Stimulated activated CD4-positive, alpha-beta T cell treated with anti-CD3 and anti-CD28 coated beads, Interleukin-1b, Interleukin-23, amount 100 ng/mL, for 48 hours (primary cell): ENCODE data around the gene RASGRP2.

Source experiments
- DNase-seq: peaks from one replicate; pipeline ENCODE4 v3.0.0-alpha.2; 2020

RASGRP2 gene

GRCh38 chr11:64755681-64756361 lies 11.9 kb upstream of the RASGRP2 start:
- no peak for DNase-seq

GRCh38 chr11:64754919-64755662 lies 11.1 kb upstream of the RASGRP2 start:
- no peak for DNase-seq

- DNase-seq = no peak
Measured at GRCh38 chr11:64754124-64754918, 10.4 kb upstream of the RASGRP2 start.

- DNase-seq = no peak
Measured at GRCh38 chr11:64753380-64754123, 9.6 kb upstream of the RASGRP2 start.

- no peak for DNase-seq
Measured at GRCh38 chr11:64753019-64753379, 9.1 kb upstream of the RASGRP2 start.

GRCh38 chr11:64752175-64752970 lies 8.4 kb upstream of the RASGRP2 start:
- no peak for DNase-seq

GRCh38 chr11:64751580-64751979 lies 7.6 kb upstream of the RASGRP2 start:
- DNase-seq = no peak

GRCh38 chr11:64751136-64751535 lies 7.2 kb upstream of the RASGRP2 start:
- no peak for DNase-seq

- no peak for DNase-seq
Measured at GRCh38 chr11:64750361-64751054, 6.6 kb upstream of the RASGRP2 start.

GRCh38 chr11:64747961-64748665 lies 4.2 kb upstream of the RASGRP2 start:
- DNase-seq = no peak

- DNase-seq = no peak
Measured at GRCh38 chr11:64746486-64746885, 2.5 kb upstream of the RASGRP2 start.

GRCh38 chr11:64745521-64746328 lies 1.8 kb upstream of the RASGRP2 start:
- DNase-seq = peak; percentile 44

GRCh38 chr11:64745189-64745520 lies 1.2 kb upstream of the RASGRP2 start:
- peak; percentile 39 for DNase-seq

- DNase-seq = no peak
Measured at GRCh38 chr11:64744544-64745188, 724 bp upstream of the RASGRP2 start.

- peak; percentile 65 for DNase-seq
Measured at GRCh38 chr11:64742889-64743590, 902 bp downstream of the RASGRP2 start.

- DNase-seq = no peak
Measured at GRCh38 chr11:64742087-64742888, 1.7 kb downstream of the RASGRP2 start.

GRCh38 chr11:64741375-64742086 lies 2.4 kb downstream of the RASGRP2 start:
- DNase-seq = no peak
